ENCODE results near the gene CDH22. TPM values are rescaled to one million over a fixed set of nuclear protein-coding genes. Genes with fewer than 3 reads are reported as not detected.

Gene CDH22
- total and polyA plus RNA-seq, 2 donors from 2014 or later: 0.19 to 1.6 TPM

DNA sequence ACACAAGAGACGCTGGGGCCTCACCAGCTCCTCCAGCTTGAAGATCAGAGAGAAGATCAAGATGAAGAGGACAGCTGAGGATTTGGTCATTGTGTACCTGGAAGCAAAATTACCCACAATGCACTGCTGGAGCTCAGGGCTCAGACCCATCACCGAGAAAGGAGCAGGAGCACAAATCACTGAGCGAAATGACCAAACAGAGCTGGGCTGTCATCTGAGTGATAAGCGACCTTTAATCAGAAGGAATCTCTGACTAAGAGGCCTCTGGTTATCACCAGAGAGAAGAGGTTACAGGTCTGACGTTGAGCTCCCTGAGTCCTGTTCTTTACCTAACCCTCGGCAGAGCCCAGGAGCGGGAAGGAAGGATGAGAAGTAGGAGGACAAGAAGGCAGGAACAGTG is 47.5 kb upstream of the CDH22 start:
- intact Hi-C loops (cut with DNase I): no loop called here

DNA sequence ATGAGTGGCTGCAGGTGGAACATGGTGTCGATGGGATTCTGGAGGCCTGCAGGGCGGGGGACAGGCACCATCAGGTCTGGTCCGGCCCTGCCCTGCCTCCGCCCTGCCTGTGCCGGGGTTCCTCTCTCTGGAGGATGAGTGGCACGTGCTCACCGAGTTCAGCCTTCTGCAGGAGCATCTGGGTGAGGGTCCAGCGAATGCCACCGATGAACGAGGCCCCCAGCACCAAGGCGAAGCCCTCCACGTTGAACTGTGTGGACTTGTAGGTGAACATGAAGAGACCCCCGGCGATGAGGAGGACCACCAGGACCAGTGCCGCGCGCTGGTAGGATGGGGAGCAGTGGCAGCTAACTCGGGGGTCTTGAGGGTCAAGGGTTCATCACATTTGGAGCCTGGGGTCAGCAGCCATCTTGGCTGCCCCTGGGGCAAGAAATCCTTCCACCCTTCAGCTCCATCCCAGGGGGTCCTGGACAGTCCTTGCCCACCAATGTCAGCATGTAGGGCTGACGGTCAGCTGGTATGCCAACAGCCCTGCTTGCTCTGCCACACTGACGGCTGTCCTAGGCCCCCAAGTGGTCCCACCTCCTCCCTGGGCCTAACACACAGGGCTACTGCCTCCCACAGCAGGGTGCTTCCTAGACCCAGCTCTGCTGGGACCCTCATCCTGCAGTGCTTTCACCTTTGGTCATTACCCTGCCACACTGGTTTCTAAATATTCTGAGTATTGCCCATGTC is 46.8 kb upstream of the CDH22 start:
- no peaks in the 10 kb centered on the region for H3K27me3 ChIP-seq (ENCODE audit: control insufficient read depth, insufficient read depth, low read length)
- no peak overlapping the region for H3K27ac ChIP-seq (ENCODE audit: low read depth in 2 of 2, low read length in 2 of 2)
- H3K36me3 ChIP-seq (ENCODE audit: control insufficient read depth in 2 of 3, insufficient read depth in 3 of 3, low read length in 3 of 3): peaks cover 0 to 12% (median 7%) of the 10 kb centered on the region in 3 donors
- H3K4me3 ChIP-seq (ENCODE audit: low read length in 3 of 3): no peak overlapping the region
- no peak for FAIRE-seq
- no peaks in the 10 kb centered on the region for H3K9me3 ChIP-seq (ENCODE audit: control insufficient read depth in 2 of 3, insufficient read depth in 1 of 3, low read length in 3 of 3)
- DNase-seq: peak in 1 of 5 donors; percentile 61
- TF ChIP-seq, protein P1, sequence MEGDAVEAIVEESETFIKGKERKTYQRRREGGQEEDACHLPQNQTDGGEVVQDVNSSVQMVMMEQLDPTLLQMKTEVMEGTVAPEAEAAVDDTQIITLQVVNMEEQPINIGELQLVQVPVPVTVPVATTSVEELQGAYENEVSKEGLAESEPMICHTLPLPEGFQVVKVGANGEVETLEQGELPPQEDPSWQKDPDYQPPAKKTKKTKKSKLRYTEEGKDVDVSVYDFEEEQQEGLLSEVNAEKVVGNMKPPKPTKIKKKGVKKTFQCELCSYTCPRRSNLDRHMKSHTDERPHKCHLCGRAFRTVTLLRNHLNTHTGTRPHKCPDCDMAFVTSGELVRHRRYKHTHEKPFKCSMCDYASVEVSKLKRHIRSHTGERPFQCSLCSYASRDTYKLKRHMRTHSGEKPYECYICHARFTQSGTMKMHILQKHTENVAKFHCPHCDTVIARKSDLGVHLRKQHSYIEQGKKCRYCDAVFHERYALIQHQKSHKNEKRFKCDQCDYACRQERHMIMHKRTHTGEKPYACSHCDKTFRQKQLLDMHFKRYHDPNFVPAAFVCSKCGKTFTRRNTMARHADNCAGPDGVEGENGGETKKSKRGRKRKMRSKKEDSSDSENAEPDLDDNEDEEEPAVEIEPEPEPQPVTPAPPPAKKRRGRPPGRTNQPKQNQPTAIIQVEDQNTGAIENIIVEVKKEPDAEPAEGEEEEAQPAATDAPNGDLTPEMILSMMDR (IDR thresholded peaks at IDR 0.05; ENCODE audit: borderline replicate concordance, extremely low read depth, insufficient read depth): no peak
- H3K4me1 ChIP-seq (ENCODE audit: control insufficient read depth in 2 of 3, insufficient read depth in 2 of 3, low read depth in 1 of 3, low read length in 3 of 3): peaks cover 0 to 13% (median 5%) of the 10 kb centered on the region in 3 donors
- H3K9ac ChIP-seq (ENCODE audit: low read length in 3 of 3): no peak overlapping the region
- intact Hi-C loops (cut with DNase I): no loop called here

More for the DNA sequence above, 47.5 kb upstream of the CDH22 start:
- Histone ChIP-seq H3K9ac (ENCODE audit: low read length in 3 of 3) (no peak overlapping the region), H3K36me3 (ENCODE audit: control insufficient read depth in 2 of 3, insufficient read depth in 3 of 3, low read length in 3 of 3) (peaks cover 0 to 12% (median 7%) of the 10 kb centered on the region in 3 donors), H3K4me3 (ENCODE audit: low read length in 3 of 3) (no peak overlapping the region), H3K9me3 (ENCODE audit: control insufficient read depth in 2 of 3, insufficient read depth in 1 of 3, low read length in 3 of 3) (no peaks in the 10 kb centered on the region), H3K27ac (ENCODE audit: low read depth in 2 of 2, low read length in 2 of 2) (no peak overlapping the region), H3K27me3 (ENCODE audit: control insufficient read depth, insufficient read depth, low read length) (no peaks in the 10 kb centered on the region), H3K4me1 (ENCODE audit: control insufficient read depth in 2 of 3, insufficient read depth in 2 of 3, low read depth in 1 of 3, low read length in 3 of 3) (peaks cover 0 to 12% (median 5%) of the 10 kb centered on the region in 3 donors)
- no peak for FAIRE-seq
- TF ChIP-seq, protein P1 (IDR thresholded peaks at IDR 0.05; ENCODE audit: borderline replicate concordance, extremely low read depth, insufficient read depth): no peak
- DNase-seq: peak in 1 of 5 donors; percentile 24

DNA sequence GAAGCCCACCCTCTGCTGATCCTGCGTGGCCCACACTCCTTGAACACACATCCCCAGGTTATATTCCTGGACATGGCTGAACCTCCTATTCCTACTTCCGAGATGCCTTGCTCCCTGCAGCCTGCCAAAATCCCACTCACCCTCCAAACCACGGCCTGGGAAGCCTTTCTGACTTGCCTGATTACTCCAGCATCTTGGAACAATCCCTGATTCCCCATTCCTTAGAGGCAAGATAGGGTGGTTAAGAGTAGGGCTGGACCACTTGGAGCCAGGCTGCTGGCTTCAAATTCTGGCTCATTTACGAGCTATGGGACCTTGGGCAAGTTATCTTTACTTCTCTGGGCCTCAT is 45.9 kb upstream of the CDH22 start:
- H3K4me3 ChIP-seq (ENCODE audit: low read length in 3 of 3): no peak overlapping the region
- DNase-seq (peak in 1 of 5 donors; percentile 32), FAIRE-seq (no peak)
- no peaks in the 10 kb centered on the region for H3K9me3 ChIP-seq (ENCODE audit: control insufficient read depth in 2 of 3, insufficient read depth in 1 of 3, low read length in 3 of 3)
- TF ChIP-seq, protein P1 (IDR thresholded peaks at IDR 0.05; ENCODE audit: borderline replicate concordance, extremely low read depth, insufficient read depth): no peak
- no peak overlapping the region for H3K27ac ChIP-seq (ENCODE audit: low read depth in 2 of 2, low read length in 2 of 2)
- intact Hi-C loops (cut with DNase I): no loop called here
- H3K27me3 ChIP-seq (ENCODE audit: control insufficient read depth, insufficient read depth, low read length): no peaks in the 10 kb centered on the region
- H3K36me3 ChIP-seq (ENCODE audit: control insufficient read depth in 2 of 3, insufficient read depth in 3 of 3, low read length in 3 of 3): peaks cover 0 to 12% (median 5%) of the 10 kb centered on the region in 3 donors
- peaks cover 0 to 19% (median 13%) of the 10 kb centered on the region in 3 donors for H3K4me1 ChIP-seq (ENCODE audit: control insufficient read depth in 2 of 3, insufficient read depth in 2 of 3, low read depth in 1 of 3, low read length in 3 of 3)
- no peak overlapping the region for H3K9ac ChIP-seq (ENCODE audit: low read length in 3 of 3)
